Naive thymus-derived CD4-positive, alpha-beta T cell (primary cell): ENCODE data around the gene LAPTM5. TPM values are rescaled to one million over a fixed set of nuclear protein-coding genes. Genes with fewer than 3 reads are reported as not detected.

Experiments used
- ATAC-seq: fragments of 150-1000 bp; cut with Tn5 transposase; 2 replicates; pipeline ENCODE4 v1.10.0; 2021; ENCODE audit warnings: mild to moderate bottlenecking, moderate library complexity
- CTCF ChIA-PET: fragments of 350-600 bp; sonication (Branson Sonifier 250); formaldehyde crosslinking; loops from one replicate; lab custom pipeline; 2021; ENCODE audit warnings: antibody characterized with exemption; lab: Charles Lee
- POLR2A ChIA-PET: fragments of 350-600 bp; sonication (Branson Sonifier 250); formaldehyde crosslinking; loops from one replicate; lab custom pipeline; 2021; ENCODE audit warnings: antibody characterized with exemption, inconsistent platforms; lab: Charles Lee
- DNase-seq, 9 donors: peaks; one replicate each; pipeline versions ENCODE4 v3.0.0 to v3.0.0-alpha.2; 2020 to 2022; ENCODE audit warnings: mixed read lengths in 1 of 9
- H3K27ac ChIP-seq: one replicate; pipeline ENCODE4 v1.7.0; 2013; ENCODE audit warnings: mild to moderate bottlenecking, low read depth, low read length, moderate library complexity
- H3K27me3 ChIP-seq, 2 donors: one replicate each; pipeline ENCODE4 v1.7.0; 2013; ENCODE audit warnings: low read length in 2 of 2, mild to moderate bottlenecking in 2 of 2, moderate library complexity in 2 of 2; ENCODE audit not compliant: control insufficient read depth in 2 of 2, insufficient read depth in 2 of 2
- H3K36me3 ChIP-seq, 3 experiments: 1 replicate in 2 of 3; 2 replicates in 1 of 3; pipeline ENCODE4 v1.7.0; 2013; ENCODE audit warnings: low read length in 3 of 3, mild to moderate bottlenecking in 3 of 3, moderate library complexity in 1 of 3; ENCODE audit not compliant: insufficient read depth in 3 of 3, control insufficient read depth in 2 of 3
- H3K4me1 ChIP-seq, 2 donors: one replicate each; pipeline ENCODE4 v1.7.0; 2013; ENCODE audit warnings: low read length in 2 of 2, mild to moderate bottlenecking in 2 of 2, moderate library complexity in 1 of 2; ENCODE audit not compliant: control insufficient read depth in 2 of 2, insufficient read depth in 2 of 2
- H3K4me3 ChIP-seq: 2 replicates; pipeline ENCODE4 v1.7.0; 2013; ENCODE audit warnings: mild to moderate bottlenecking, low read length
- H3K9me3 ChIP-seq, 3 experiments: 1 replicate in 2 of 3; 2 replicates in 1 of 3; pipeline ENCODE4 v1.7.0; 2013; ENCODE audit warnings: low read length in 3 of 3; ENCODE audit not compliant: control insufficient read depth in 2 of 3
- H3K27ac Mint-ChIP-seq, 9 donors: one replicate each; pipeline ENCODE4 v1.8.0; 2020 to 2022; ENCODE audit warnings: mixed read lengths in 9 of 9, mild to moderate bottlenecking in 8 of 9, moderate library complexity in 5 of 9, inconsistent platforms in 2 of 9
- H3K27me3 Mint-ChIP-seq, 5 donors: one replicate each; pipeline ENCODE4 v1.8.0; 2021 to 2022; ENCODE audit warnings: mixed read lengths in 5 of 5, mild to moderate bottlenecking in 1 of 5
- H3K36me3 Mint-ChIP-seq, 5 donors: one replicate each; pipeline ENCODE4 v1.8.0; 2020 to 2022; ENCODE audit warnings: mixed read lengths in 5 of 5, mild to moderate bottlenecking in 3 of 5, inconsistent platforms in 1 of 5
- H3K4me1 Mint-ChIP-seq, 7 donors: one replicate each; pipeline ENCODE4 v1.8.0; 2020 to 2022; ENCODE audit warnings: mixed read lengths in 7 of 7, mild to moderate bottlenecking in 3 of 7, inconsistent platforms in 1 of 7
- H3K4me3 Mint-ChIP-seq, 10 donors: one replicate each; pipeline ENCODE4 v1.8.0; 2020 to 2022; ENCODE audit warnings: mild to moderate bottlenecking in 10 of 10, mixed read lengths in 10 of 10, moderate library complexity in 6 of 10, inconsistent platforms in 2 of 10
- H3K9me3 Mint-ChIP-seq, 11 donors: one replicate each; pipeline ENCODE4 v1.8.0; 2020 to 2022; ENCODE audit warnings: mixed read lengths in 11 of 11, mild to moderate bottlenecking in 4 of 11, inconsistent platforms in 1 of 11, moderate library complexity in 1 of 11
- intact Hi-C, 2 donors: fragments of 100-400 bp; cut with micrococcal nuclease; formaldehyde crosslinking; loops; one replicate each; pipeline ENCODE4 v1.15.1; 2023
- polyA plus RNA-seq, 2 donors: library from polyadenylated mRNA; unstranded; fragments of 300-500 nt; fragmentation: Illumina TruSeq; gene quantifications; one replicate each; pipeline ENCODE4 v1.2.3, GENCODE V29; 2021
- total RNA-seq, 6 experiments: library from RNA in 5 of 6; stranded (reverse) in 5 of 6; gene quantifications; 1 replicate in 5 of 6; 2 replicates in 1 of 6; pipeline ENCODE4 v1.2.3 and lab custom pipeline; 2021 to 2026

The LAPTM5 gene
- total and polyA plus RNA-seq, 7 experiments from 2014 or later, result 464 to 783 (median 575) TPM

DNA sequence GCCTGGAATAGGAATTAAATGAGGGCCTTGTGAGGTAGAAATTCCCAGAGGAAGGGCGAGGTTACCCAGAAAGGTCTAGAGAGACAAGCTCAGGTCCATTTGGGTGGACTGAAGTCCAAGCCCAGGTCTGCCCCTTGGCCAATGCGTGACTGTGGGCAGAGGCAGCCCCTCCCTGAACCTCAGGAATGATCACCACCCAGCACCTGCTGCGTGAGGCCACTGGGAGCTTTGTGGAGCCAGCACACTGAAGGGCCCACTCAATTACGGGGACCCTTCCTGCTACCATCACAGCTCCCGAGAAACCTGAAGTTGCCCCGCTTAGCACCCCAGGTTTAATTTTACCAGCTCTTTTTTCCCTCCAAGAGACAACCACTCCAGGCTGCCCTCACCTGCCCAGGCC lies 27.7 kb downstream of the LAPTM5 start:
- no peaks in the 10 kb centered on the region for H3K27me3 Mint-ChIP-seq
- POLR2A ChIA-PET, result interaction anchor here (0.7 to 42.4 kb wide), 4 partner anchors 10 to 610 kb away, joined by 3 to 1281 read pairs (median 16); partner anchors contain the start of gene LAPTM5
- peaks cover 9 to 56% (median 10%) of the 10 kb centered on the region in 3 experiments for H3K36me3 ChIP-seq
- DNase-seq (no peak), ATAC-seq (no peak)
- peaks cover 5 to 19% (median 9%) of the 10 kb centered on the region in 5 donors for H3K36me3 Mint-ChIP-seq
- no peaks in the 10 kb centered on the region for H3K9me3 ChIP-seq
- peaks cover 9 to 36% (median 24%) of the 10 kb centered on the region in 7 donors for H3K4me1 Mint-ChIP-seq
- peaks cover 4 to 10% of the 10 kb centered on the region in 2 donors for H3K4me1 ChIP-seq
- H3K27ac Mint-ChIP-seq, result peak overlapping the region in 3 of 9 donors; percentile 8 to 71 (median 38)
- intact Hi-C loops, result no loop called here
- no peaks in the 10 kb centered on the region for H3K27me3 ChIP-seq
- H3K4me3 ChIP-seq, result no peak overlapping the region
- no peak overlapping the region for H3K27ac ChIP-seq
- no peaks in the 10 kb centered on the region for H3K9me3 Mint-ChIP-seq
- CTCF ChIA-PET, result interaction anchor here (0.7 to 1.7 kb wide), 4 partner anchors 16 to 50 kb away, joined by 3 to 10 read pairs (median 3); no protein-coding TSS in a partner anchor
- peak overlapping the region in 1 of 10 donors; percentile 21 for H3K4me3 Mint-ChIP-seq

DNA sequence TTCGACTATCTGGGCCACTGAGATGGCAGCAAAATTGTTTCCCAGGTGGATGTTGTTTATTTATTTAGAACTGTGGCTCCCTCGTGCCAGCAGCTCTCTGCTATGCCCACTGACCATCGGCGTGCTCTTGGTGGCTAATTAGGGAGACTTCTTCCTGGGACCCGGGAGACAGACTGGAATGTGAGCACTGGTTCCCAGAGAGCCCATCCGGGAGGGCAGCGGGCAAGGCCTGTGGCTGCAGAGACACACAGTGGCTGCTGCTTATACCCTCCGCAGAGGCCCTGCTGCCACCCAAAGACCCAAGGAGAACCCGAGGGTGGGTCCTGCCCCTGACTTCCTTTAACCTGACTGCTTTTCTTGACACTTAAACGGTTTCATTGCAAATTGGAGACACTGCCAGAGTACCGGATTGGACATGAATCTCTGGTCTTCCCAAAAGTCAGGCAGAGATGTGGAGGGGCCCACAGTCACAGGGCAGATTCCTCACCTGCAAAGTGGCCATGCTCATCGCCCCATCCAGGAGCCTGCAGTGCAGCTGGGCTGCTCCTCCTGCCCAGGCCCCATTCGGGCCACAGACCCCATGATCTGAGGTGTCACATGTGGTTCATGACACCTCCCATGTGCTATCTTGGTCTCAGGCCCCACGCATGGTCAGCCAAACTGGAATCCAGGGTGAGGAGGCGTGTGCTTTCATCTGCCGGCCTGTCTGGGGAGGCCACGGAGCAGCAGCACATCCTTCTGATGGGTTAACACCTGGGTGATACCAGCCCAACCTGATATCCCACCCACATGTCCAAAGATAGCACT lies 28.5 kb downstream of the LAPTM5 start:
- Histone ChIP-seq H3K36me3 (peaks cover 1 to 56% (median 9%) of the 10 kb centered on the region in 3 experiments), H3K27ac (no peak overlapping the region), H3K4me1 (peaks cover 4 to 10% of the 10 kb centered on the region in 2 donors), H3K4me3 (no peak overlapping the region), H3K27me3 (no peaks in the 10 kb centered on the region), H3K9me3 (no peaks in the 10 kb centered on the region)
- CTCF ChIA-PET, result interaction anchor here (0.8 to 2.6 kb wide), 4 partner anchors 10 to 51 kb away, joined by 3 to 17 read pairs (median 6); no protein-coding TSS in a partner anchor
- Mint-ChIP-seq H3K9me3 (no peaks in the 10 kb centered on the region), H3K27ac (peak overlapping the region in 5 of 9 donors; percentile 20 to 81 (median 49)), H3K27me3 (no peaks in the 10 kb centered on the region), H3K4me3 (no peak overlapping the region), H3K36me3 (peaks cover 0 to 15% (median 5%) of the 10 kb centered on the region in 5 donors), H3K4me1 (peaks cover 8 to 39% (median 26%) of the 10 kb centered on the region in 7 donors)
- intact Hi-C loops, result no loop called here
- POLR2A ChIA-PET, result interaction anchor here (0.7 to 42.4 kb wide), 3 partner anchors 9 to 51 kb away, joined by 3 to 1281 read pairs (median 30); partner anchors contain the start of gene LAPTM5
- DNase-seq (no peak), ATAC-seq (no peak)

DNA sequence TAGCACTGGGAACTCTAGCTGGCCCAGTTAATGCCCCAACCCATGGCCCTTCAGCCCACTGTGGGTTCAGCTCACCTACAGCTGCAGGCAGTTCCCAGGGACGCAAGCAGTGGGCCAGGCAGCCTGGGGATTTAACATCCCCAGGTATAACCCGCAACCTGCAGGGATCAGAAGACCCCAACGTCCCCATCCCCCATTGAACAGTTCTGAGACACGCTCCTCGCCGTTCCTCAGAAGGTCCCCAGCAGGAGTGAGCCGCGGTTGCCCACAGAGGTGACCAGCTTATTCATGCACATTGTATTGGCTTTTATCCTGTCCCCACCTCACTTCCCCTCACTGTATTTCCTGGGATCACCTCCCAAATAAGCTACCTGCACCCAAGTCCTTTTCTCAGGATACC lies 29.2 kb downstream of the LAPTM5 start:
- Mint-ChIP-seq H3K36me3 (peaks cover 0 to 16% (median 5%) of the 10 kb centered on the region in 5 donors), H3K27ac (peak overlapping the region in 5 of 9 donors; percentile 9 to 58 (median 49)), H3K4me3 (no peak overlapping the region), H3K27me3 (no peaks in the 10 kb centered on the region), H3K9me3 (peaks cover 0 to 2% (median 0%) of the 10 kb centered on the region in 11 donors), H3K4me1 (peaks cover 11 to 43% (median 29%) of the 10 kb centered on the region in 7 donors)
- H3K9me3 ChIP-seq, result no peaks in the 10 kb centered on the region
- ATAC-seq (no peak), DNase-seq (no peak)
- H3K36me3 ChIP-seq, result peaks cover 0 to 56% (median 7%) of the 10 kb centered on the region in 3 experiments
- intact Hi-C loops, result no loop called here
- H3K4me3 ChIP-seq, result no peak overlapping the region
- no peaks in the 10 kb centered on the region for H3K27me3 ChIP-seq
- H3K4me1 ChIP-seq, result peaks cover 4 to 13% of the 10 kb centered on the region in 2 donors
- ChIA-PET CTCF (interaction anchor here (1.5 to 6.1 kb wide), 3 partner anchors 9 to 50 kb away, joined by 3 to 55 read pairs (median 17); no protein-coding TSS in a partner anchor), POLR2A (interaction anchor here (42.4 kb wide), 1 partner anchor 27 kb away, joined by 1281 read pairs; the partner anchor contains the start of gene LAPTM5)
- H3K27ac ChIP-seq, result no peak overlapping the region

DNA sequence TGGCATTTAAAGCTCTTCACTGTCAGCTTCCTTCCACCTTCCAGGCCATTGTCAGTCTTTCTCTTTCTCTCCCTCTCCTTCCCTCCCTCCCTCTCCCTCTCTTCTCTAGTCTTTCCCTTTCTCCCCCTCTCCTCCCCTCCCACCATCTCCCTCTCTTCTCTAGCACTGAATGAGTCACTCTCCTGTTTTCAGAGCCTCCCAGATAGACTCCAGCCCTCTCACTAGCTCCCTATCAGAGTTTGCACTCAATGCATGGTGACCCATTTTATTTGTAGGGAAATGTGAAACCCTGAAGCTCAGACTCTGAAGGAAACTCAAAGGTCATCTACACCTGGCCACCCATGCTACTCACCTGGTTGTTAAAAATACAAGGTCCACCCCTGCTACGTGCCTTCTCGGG lies 29.8 kb downstream of the LAPTM5 start:
- no peak overlapping the region for H3K4me3 Mint-ChIP-seq
- ATAC-seq, result no peak
- H3K9me3 Mint-ChIP-seq, result peaks cover 0 to 2% (median 0%) of the 10 kb centered on the region in 11 donors
- ChIA-PET CTCF (interaction anchor here (1.5 to 6.1 kb wide), 4 partner anchors 8 to 55 kb away, joined by 3 to 55 read pairs (median 11); no protein-coding TSS in a partner anchor), POLR2A (interaction anchor here (42.4 kb wide), 1 partner anchor 27 kb away, joined by 1281 read pairs; the partner anchor contains the start of gene LAPTM5)
- H3K27me3 Mint-ChIP-seq, result no peaks in the 10 kb centered on the region
- no peak overlapping the region for H3K4me3 ChIP-seq
- H3K36me3 Mint-ChIP-seq, result peaks cover 0 to 13% (median 5%) of the 10 kb centered on the region in 5 donors
- H3K27ac Mint-ChIP-seq, result peak overlapping the region in 7 of 9 donors; percentile 9 to 62 (median 57)
- intact Hi-C loops, result no loop called here
- DNase-seq, result no peak
- no peaks in the 10 kb centered on the region for H3K9me3 ChIP-seq
- H3K27me3 ChIP-seq, result no peaks in the 10 kb centered on the region
- H3K36me3 ChIP-seq, result peaks cover 0 to 57% (median 7%) of the 10 kb centered on the region in 3 experiments
- peaks cover 11 to 43% (median 29%) of the 10 kb centered on the region in 7 donors for H3K4me1 Mint-ChIP-seq
- H3K4me1 ChIP-seq, result peaks cover 4 to 18% of the 10 kb centered on the region in 2 donors
- H3K27ac ChIP-seq, result no peak overlapping the region

DNA sequence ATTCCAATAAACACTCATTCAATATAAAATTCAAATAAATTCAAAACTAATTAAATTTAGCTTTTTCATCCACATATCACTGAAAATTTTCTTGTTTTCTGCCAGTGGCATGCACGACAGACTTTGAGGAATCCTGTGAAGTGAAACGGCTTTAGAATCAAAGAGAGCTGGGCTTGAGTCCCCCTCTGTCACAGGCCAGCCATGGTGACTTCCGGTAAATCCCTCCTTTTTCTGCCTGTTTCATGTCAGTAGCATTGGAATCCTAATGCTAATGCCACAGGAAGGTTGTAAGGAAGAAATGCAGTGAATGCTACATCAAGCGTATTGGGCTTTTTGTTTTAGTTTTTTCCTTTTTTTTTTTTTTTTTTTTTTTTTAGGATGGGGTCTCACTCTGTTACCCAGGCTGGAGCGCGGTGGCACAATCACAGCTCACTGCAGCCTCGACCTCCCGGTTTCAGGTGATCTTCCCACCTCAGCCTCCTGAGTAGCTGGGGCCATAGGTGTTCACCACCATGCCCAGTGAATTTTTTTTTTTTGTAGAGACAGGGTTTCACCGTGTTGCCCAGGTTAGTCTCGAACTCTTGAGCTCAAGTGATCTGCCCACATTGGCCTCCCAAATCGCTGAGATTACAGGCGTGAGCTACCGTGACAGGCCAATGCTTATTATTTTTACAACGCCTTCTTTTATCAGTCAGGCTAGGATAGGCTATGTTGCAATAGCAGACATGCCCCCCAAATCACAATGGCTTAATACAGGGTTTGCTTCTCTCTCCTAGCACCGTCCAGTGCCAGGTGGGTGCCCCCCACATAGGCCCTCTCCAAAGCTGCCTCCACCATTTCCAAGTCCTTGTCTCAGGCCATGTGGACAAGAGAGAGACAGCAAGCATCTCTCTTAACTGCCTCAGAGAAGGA lies 30.5 kb downstream of the LAPTM5 start:
- no peaks in the 10 kb centered on the region for H3K27me3 Mint-ChIP-seq
- peaks cover 0 to 2% (median 0%) of the 10 kb centered on the region in 11 donors for H3K9me3 Mint-ChIP-seq
- Histone ChIP-seq H3K9me3 (no peaks in the 10 kb centered on the region), H3K36me3 (peaks cover 0 to 59% (median 7%) of the 10 kb centered on the region in 3 experiments), H3K27ac (no peak overlapping the region), H3K4me1 (peaks cover 4 to 25% of the 10 kb centered on the region in 2 donors), H3K4me3 (no peak overlapping the region), H3K27me3 (no peaks in the 10 kb centered on the region)
- intact Hi-C loops, result no loop called here
- peaks cover 0 to 15% (median 3%) of the 10 kb centered on the region in 5 donors for H3K36me3 Mint-ChIP-seq
- H3K4me1 Mint-ChIP-seq, result peaks cover 12 to 46% (median 33%) of the 10 kb centered on the region in 7 donors
- H3K27ac Mint-ChIP-seq, result peak overlapping the region in 8 of 9 donors; percentile 9 to 62 (median 54)
- ATAC-seq (no peak), DNase-seq (no peak)
- no peak overlapping the region for H3K4me3 Mint-ChIP-seq
- ChIA-PET POLR2A (interaction anchor here (0.8 to 42.4 kb wide), 2 partner anchors 12 to 28 kb away, joined by 4 to 1281 read pairs; partner anchors contain the start of gene LAPTM5), CTCF (interaction anchor here (0.6 to 6.1 kb wide), 5 partner anchors 8 to 56 kb away, joined by 3 to 55 read pairs (median 5); no protein-coding TSS in a partner anchor)
